GM19043 (cell line): ENCODE data around the gene CTSF.
"Not testable (repeated sequence)": the region's sequence is repeated elsewhere in the genome, so short reads cannot be mapped to it uniquely, and the experiment has no call there.

Source experiments
- ATAC-seq: cut with Tn5 transposase; IDR thresholded peaks from one replicate; pipeline ENCODE4 v1.9.1; 2021; ENCODE audit warnings: low read depth; ENCODE audit not compliant: unreplicated experiment

Gene CTSF

GRCh38 chr11:66568124-66568916, at the start of gene CTSF:
Gene CTSF, minus strand, starts transcription at chr11:66568606. Its CDS starts 120 bp downstream, at chr11:66568486.
- no peak for ATAC-seq

- ATAC-seq: no peak
Observed at GRCh38 chr11:66617155-66617834, 48.9 kb upstream of the CTSF start.

DNA sequence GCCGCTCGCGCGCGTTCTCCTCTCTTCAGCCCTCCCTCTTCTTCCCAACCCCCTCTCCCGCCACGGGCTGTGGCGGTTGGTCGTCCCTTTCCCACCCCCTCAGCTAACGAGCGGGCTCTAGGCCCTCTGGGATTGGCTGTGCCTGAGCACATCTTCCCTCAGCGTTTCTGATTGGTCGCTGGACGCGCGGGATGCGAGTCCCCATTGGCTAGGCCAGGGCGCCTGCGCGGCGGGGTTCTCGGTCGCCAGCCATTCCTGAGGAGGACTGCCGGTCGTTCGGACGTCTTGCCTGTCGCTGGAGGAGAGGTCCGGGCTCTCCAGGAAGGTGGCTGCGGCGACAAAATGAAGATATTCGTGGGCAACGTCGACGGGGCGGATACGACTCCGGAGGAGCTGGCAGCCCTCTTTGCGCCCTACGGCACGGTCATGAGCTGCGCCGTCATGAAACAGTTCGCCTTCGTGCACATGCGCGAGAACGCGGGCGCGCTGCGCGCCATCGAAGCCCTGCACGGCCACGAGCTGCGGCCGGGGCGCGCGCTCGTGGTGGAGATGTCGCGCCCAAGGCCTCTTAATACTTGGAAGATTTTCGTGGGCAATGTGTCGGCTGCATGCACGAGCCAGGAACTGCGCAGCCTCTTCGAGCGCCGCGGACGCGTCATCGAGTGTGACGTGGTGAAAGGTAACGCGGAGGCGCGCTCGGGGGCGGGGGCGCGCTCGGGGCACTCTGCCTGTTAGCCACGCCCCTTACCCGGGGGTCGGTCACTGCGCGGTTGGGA, 48.2 kb upstream of the CTSF start, which contains the start of gene RBM14:
RBM14 (plus strand) TSS at position 252 of the 776 bp plus-strand sequence; CDS start at position 343, 91 bp downstream.
- peak; percentile 89 for ATAC-seq

DNA sequence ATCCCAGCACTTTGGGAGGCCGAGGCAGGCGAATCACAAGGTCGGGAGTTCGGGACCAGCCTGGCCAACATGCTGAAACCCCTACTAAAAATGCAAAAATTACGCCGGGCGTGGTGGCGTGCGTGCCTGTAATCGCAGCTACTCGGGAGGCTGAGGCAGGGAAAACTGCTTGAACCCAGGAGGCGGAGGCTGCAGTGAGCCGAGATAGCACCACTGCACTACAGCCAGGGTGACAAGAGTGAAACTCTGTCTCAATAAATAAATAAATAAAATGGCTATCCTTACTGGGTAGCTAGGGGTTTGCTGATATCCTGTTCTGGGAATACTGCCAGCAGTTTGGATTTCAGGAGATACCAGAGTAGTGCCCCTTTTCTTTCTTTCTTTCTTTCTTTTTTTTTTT, 45.7 kb upstream of the CTSF start:
- ATAC-seq: no peak

DNA sequence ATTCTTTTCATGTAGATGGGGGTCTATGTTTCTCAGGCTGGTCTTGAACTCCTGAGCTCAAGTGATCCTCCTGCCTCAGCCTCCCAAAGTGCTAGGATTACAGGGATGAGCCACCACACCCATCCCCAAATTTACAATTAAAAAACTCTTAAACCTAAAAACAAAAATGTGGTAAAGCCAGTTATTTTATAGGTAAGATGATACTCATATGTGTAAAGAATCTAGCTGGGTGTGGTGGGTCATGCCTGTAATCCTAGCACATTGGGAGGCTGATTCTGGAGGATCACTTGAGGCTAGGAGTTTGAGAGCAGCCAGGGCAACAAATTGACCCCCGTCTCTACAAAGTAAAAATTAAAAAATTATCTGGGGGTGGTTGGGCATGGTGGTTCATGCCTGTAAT, 44.1 kb upstream of the CTSF start:
- ATAC-seq: no peak

DNA sequence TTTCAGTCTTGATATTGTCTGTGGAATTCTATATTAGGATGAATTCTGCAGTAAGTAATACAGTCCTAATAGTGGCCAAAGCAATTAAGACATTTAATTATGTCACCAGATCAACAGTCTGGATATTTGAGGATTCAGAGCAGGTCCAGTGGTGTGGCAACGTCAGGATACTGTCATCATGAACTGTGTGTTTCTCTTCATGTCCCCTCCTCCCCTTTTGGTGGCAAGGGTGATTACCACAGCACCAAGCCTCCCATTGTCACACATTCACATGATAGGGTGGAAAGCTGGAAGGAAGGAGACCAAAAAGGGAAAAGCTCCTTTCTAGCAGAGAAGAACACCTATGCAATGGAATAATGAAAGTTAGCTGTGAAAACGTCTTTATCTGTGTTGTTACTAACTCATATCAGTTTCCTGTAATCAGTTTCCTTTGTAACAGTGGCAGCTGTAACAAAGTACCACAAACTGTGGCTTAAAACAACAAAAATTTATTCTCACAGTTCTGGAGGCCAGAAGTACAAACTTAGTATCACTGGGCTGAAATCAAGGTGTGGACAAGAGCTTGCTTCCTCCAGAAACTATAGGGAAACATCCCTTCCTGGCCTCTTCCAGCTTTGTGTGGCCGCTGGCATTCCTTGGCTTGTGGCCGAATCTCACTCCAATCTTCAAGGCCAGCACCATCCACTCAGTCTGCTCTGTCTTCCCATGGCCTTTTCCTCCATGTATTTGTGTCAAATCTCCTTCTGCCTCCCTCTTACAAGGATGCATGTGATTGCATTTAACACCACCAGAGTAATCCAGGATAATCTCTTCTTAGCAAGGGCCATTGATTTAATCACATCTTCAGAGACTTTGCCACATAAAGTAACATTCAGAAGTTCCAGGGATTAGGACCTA, 41.6 kb upstream of the CTSF start:
- no peak for ATAC-seq

GRCh38 chr11:66607126-66607834, 38.9 kb upstream of the CTSF start:
- no peak for ATAC-seq

DNA sequence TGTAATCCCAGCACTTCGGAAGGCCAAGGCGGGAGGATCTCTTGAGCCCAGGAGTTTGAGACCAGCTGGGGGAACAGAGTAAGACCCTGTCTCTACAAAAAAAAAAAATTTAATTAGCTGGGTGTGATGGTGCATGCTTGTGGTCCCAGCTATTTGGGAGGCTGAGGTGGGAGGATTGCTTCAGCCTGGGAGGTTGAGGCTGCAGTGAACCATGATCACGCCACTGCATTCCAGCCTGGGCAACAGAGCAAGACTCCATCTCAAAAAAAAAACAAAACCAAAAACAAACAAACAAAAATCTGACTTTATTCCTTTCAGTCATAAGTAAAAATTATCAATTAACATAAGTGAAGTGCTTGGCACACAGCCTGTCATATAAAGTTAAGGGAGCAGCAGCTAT, 38.2 kb upstream of the CTSF start:
- ATAC-seq: not testable (repeated sequence)

GRCh38 chr11:66604155-66604554, 35.7 kb upstream of the CTSF start:
- ATAC-seq: no peak

- no peak for ATAC-seq
Observed at GRCh38 chr11:66603072-66603471, 34.7 kb upstream of the CTSF start.

DNA sequence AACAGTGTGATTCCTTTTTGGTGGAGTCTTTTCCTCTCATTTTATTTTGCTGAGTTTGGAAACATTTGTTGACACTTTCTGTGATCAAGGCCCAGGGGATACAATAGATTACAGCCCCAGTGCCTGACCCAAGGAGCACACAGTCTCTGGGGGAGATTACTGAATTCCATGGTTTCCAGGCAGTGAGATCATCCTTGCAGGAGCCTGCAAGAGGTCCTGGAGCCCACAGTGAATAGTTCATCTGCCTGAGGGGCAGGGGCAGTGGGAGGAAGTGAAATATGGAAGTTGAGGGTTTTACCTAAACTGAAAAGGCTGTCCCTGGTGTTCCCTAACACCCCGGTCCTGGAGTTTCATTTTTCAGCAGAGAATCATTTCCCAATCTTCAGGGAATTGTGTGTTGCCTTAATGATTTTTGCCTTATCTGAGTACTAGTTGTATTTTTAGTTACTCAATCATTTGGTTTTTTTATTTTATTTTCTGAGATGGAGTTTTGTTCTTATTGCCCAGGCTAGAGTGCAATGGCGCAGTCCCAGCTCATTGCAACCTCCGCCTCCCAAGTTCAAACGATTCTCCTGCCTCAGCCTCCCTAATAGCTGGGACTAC, 32.3 kb upstream of the CTSF start:
- no peak for ATAC-seq

DNA sequence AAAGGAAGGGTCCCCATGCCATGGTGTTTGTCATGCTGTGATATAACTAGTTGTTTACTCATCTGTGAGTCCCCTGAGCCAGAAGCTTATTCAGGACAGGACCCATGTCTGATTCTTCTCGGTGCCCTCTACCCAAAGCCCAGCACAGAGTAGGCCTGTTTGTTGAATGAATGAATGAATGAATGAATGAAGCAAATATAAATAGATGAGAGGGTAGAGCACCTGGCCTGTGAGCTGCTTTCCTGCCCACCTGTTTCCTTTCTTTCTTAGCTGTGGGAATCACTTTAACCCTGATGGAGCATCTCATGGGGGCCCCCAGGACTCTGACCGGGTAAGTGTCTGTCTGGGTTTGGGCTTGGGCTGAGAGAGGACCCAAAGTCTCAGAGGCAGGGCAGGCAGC, 31.8 kb upstream of the CTSF start:
- no peak for ATAC-seq

- no peak for ATAC-seq
Observed at GRCh38 chr11:66598993-66599392, 30.6 kb upstream of the CTSF start.

GRCh38 chr11:66595245-66595904, 27.0 kb upstream of the CTSF start:
- ATAC-seq: no peak

- no peak for ATAC-seq
Observed at GRCh38 chr11:66593650-66594049, 25.2 kb upstream of the CTSF start.

DNA sequence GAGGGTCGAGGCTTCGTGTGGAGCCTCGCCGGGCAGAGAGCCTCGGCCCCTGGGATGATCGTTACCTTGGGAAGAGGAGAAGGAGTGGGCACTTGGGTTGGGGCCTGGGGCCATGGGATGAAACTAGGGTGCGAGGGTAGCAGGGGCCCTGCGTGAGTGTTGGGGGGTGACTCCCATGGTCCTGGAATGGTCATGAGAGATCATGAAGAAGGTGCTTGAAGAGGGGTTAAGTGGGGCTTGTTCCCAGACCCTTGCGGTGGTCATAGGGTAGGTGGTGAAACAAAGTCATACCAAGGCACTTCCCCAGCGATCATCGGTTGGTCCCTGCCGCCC, 24.9 kb upstream of the CTSF start:
- no peak for ATAC-seq

- peak; percentile 85 for ATAC-seq
Observed at GRCh38 chr11:66592457-66593302, 24.3 kb upstream of the CTSF start, which contains the start of the genes CCDC87 and CCS. Gene CCDC87, minus strand, starts transcription at chr11:66593063. Its CDS starts 48 bp downstream, at chr11:66593015. Gene CCS, plus strand, starts transcription at chr11:66593185. Its CDS starts 77 bp downstream, at chr11:66593262.

- no peak for ATAC-seq
Observed at GRCh38 chr11:66591175-66591574, 22.8 kb upstream of the CTSF start.
